Fibroblast of lung (primary cell): ENCODE measurements around the gene BFSP2. TPM values are rescaled to one million over a fixed set of nuclear protein-coding genes. Genes with fewer than 3 reads are reported as not detected.

Experiments
- DNase-seq, 2 donors: peaks; one replicate each; pipeline versions ENCODE4 v3.0.0 to v3.0.0-alpha.2; 2010; ENCODE audit warnings: low read depth in 2 of 2
- H2AFZ ChIP-seq: 2 replicates; pipeline ENCODE4 v1.5.1; 2012; ENCODE audit warnings: low read length, control low read depth, inconsistent platforms
- H3K27ac ChIP-seq: 2 replicates; pipeline ENCODE4 v1.5.1; 2011; ENCODE audit warnings: low read length, control low read depth; ENCODE audit not compliant: insufficient read depth
- H3K27me3 ChIP-seq: 2 replicates; pipeline ENCODE4 v1.5.1; 2011; ENCODE audit warnings: mild to moderate bottlenecking, low read length; ENCODE audit not compliant: control insufficient read depth, insufficient read depth
- H3K36me3 ChIP-seq: 2 replicates; pipeline ENCODE4 v1.5.1; 2011; ENCODE audit warnings: low read length; ENCODE audit not compliant: control insufficient read depth, insufficient read depth
- H3K4me1 ChIP-seq: 2 replicates; pipeline ENCODE4 v1.5.1; 2011; ENCODE audit warnings: low read length; ENCODE audit not compliant: control insufficient read depth, insufficient read depth; ENCODE audit errors: extremely low read depth
- H3K4me2 ChIP-seq: 2 replicates; pipeline ENCODE4 v1.5.1; 2011; ENCODE audit warnings: low read length, control low read depth; ENCODE audit not compliant: insufficient read depth; ENCODE audit errors: extremely low read depth
- H3K4me3 ChIP-seq, 4 experiments: fragments of 200-600 bp in 1 of 4; sonication (generic) in 1 of 4; replicated peaks in 1 of 4; 2 replicates each; pipeline ENCODE4 v1.5.1; 2011 to 2016; ENCODE audit warnings: low read length in 4 of 4, low read depth in 3 of 4, mild to moderate bottlenecking in 3 of 4, control low read depth in 2 of 4, inconsistent platforms in 1 of 4, mixed read lengths in 1 of 4; ENCODE audit not compliant: insufficient read depth in 1 of 4; ENCODE audit errors: control extremely low read depth in 1 of 4
- H3K79me2 ChIP-seq: 2 replicates; pipeline ENCODE4 v1.5.1; 2012; ENCODE audit warnings: mild to moderate bottlenecking, low read length, inconsistent platforms; ENCODE audit not compliant: control insufficient read depth, insufficient read depth
- H3K9ac ChIP-seq: 2 replicates; pipeline ENCODE4 v1.5.1; 2011; ENCODE audit warnings: mild to moderate bottlenecking, low read length, control low read depth; ENCODE audit not compliant: insufficient read depth
- H3K9me3 ChIP-seq: 2 replicates; pipeline ENCODE4 v1.5.1; 2012; ENCODE audit warnings: low read depth, low read length; ENCODE audit not compliant: control insufficient read depth, insufficient read depth
- H4K20me1 ChIP-seq: 2 replicates; pipeline ENCODE4 v1.5.1; 2011; ENCODE audit warnings: low read length; ENCODE audit not compliant: control insufficient read depth, insufficient read depth; ENCODE audit errors: extremely low read depth
- EZH2 ChIP-seq: IDR thresholded peaks from 2 replicates; pipeline ENCODE4 v1.5.1; 2012; ENCODE audit warnings: low read length, control low read depth, mild to moderate bottlenecking; ENCODE audit errors: missing control alignments
- polyA plus RNA-seq, 2 donors: library from polyadenylated mRNA; depleted of rRNA in 1 of 2; stranded (reverse) in 1 of 2; unstranded in 1 of 2; fragments of >200 nt; gene quantifications; 2 replicates each; pipeline ENCODE4 v1.2.1, GENCODE V29; 2011 to 2012; ENCODE audit warnings: missing spikeins in 1 of 2
- total RNA-seq: library from RNA; depleted of rRNA; stranded (reverse); fragments of >200 nt; gene quantifications from 2 replicates; pipeline ENCODE4 v1.2.1, GENCODE V29; 2014
- TF ChIP-seq, protein P1 (sequence below), 2 donors: IDR thresholded peaks in 1 of 2; conservative IDR thresholded peaks in 1 of 2; 1 replicate in 1 of 2; 2 replicates in 1 of 2; pipeline ENCODE4 v1.5.1; 2011 to 2012; ENCODE audit warnings: low read length in 2 of 2, control low read depth in 1 of 2, inconsistent platforms in 1 of 2, low read depth in 1 of 2, mild to moderate bottlenecking in 1 of 2

BFSP2 gene
- total and polyA plus RNA-seq, 2 donors (not counting 1 experiment from before 2014, with no cell fraction given): not detected

DNA sequence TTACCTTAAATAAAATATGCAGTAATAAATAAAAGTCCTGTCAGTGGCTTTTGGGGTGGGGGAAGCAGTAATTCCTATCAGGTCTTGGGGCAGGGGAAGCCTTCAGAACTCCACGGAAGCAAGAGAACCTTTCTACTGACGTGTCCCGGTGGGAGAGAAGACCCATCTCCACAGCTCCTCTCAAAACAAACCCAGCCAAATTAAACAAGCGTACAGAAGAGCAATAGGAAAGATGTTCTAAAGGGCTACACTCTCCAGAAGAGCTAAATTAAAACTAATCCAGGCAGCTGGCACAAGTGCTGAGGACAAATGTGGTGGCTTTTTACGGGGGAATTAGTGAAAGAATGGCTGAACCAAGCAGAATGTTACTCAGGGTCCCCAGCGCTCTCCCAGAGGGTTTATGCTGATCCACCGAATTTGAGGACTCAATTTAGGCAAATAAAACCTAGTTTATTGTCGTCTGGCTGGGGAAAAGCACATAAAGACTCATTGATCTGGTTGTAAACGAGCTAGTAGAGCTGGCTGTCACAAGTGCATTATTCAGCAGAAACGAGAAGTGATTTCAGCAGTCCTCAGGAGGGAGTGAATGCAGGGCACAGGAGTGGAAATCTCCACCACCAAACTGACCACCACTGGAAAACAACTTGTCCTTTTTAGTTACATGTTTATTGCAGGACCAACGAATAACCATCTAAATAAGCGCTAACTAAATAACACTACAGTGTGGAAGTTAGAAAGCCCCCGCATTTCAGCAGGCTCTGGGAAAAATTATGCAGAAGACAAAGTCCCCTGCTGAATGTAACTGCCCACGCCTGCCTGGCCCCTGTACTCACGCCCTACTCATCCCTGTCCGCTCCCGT is 13.5 kb downstream of the BFSP2 start:
- peak overlapping the region; percentile 90 for H3K4me2 ChIP-seq
- H3K79me2 ChIP-seq: no peaks in the 10 kb centered on the region
- DNase-seq: peak in 1 of 2 donors; percentile 61
- H3K27ac ChIP-seq: peak overlapping the region; percentile 55
- TF ChIP-seq, protein P1, sequence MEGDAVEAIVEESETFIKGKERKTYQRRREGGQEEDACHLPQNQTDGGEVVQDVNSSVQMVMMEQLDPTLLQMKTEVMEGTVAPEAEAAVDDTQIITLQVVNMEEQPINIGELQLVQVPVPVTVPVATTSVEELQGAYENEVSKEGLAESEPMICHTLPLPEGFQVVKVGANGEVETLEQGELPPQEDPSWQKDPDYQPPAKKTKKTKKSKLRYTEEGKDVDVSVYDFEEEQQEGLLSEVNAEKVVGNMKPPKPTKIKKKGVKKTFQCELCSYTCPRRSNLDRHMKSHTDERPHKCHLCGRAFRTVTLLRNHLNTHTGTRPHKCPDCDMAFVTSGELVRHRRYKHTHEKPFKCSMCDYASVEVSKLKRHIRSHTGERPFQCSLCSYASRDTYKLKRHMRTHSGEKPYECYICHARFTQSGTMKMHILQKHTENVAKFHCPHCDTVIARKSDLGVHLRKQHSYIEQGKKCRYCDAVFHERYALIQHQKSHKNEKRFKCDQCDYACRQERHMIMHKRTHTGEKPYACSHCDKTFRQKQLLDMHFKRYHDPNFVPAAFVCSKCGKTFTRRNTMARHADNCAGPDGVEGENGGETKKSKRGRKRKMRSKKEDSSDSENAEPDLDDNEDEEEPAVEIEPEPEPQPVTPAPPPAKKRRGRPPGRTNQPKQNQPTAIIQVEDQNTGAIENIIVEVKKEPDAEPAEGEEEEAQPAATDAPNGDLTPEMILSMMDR (conservative IDR thresholded peaks at IDR 0.05 in 1 of 2, IDR thresholded peaks at IDR 0.05 in 1 of 2; ENCODE audit: low read depth in 1 of 2, low read length in 2 of 2): no peak
- no peak for TF ChIP-seq EZH2
- peak overlapping the region in 2 of 4 experiments; percentile 18 to 50 for H3K4me3 ChIP-seq
- no peaks in the 10 kb centered on the region for H4K20me1 ChIP-seq
- H3K36me3 ChIP-seq: no peaks in the 10 kb centered on the region
- no peaks in the 10 kb centered on the region for H3K9me3 ChIP-seq
- peaks cover 6% of the 10 kb centered on the region for H3K4me1 ChIP-seq
- H3K9ac ChIP-seq: no peak overlapping the region
- no peaks in the 10 kb centered on the region for H3K27me3 ChIP-seq
- H2AFZ ChIP-seq: peak overlapping the region; percentile 81

DNA sequence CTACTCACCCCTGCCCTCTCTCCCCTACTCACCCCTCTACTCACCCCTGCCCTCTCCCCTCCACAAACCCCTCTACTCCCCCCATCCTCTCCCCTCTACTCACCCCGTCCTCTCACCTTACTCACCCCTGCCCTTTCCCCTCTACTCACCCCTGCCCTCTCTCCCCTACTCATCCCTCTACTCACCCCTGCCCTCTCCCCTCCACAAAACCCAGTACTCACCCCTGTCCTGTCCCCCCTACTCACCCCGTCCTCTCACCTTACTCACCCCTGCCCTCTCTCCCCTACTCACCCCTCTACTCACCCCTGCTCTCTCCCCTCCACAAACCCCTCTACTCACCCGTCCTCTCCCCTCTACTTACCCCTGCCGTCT is 14.2 kb downstream of the BFSP2 start:
- H4K20me1 ChIP-seq: no peaks in the 10 kb centered on the region
- no peaks in the 10 kb centered on the region for H3K36me3 ChIP-seq
- peaks cover under 1% of the 10 kb centered on the region for H3K4me1 ChIP-seq
- H3K79me2 ChIP-seq: no peaks in the 10 kb centered on the region
- DNase-seq: no peak
- H3K4me2 ChIP-seq: no peak overlapping the region
- H3K27ac ChIP-seq: no peak overlapping the region
- no peaks in the 10 kb centered on the region for H3K9me3 ChIP-seq
- no peaks in the 10 kb centered on the region for H3K27me3 ChIP-seq
- H2AFZ ChIP-seq: no peak overlapping the region
- H3K4me3 ChIP-seq: no peak overlapping the region
- no peak overlapping the region for H3K9ac ChIP-seq
- TF ChIP-seq, protein P1 (conservative IDR thresholded peaks at IDR 0.05 in 1 of 2, IDR thresholded peaks at IDR 0.05 in 1 of 2; ENCODE audit: low read depth in 1 of 2, low read length in 2 of 2): no peak
- TF ChIP-seq EZH2: no peak

DNA sequence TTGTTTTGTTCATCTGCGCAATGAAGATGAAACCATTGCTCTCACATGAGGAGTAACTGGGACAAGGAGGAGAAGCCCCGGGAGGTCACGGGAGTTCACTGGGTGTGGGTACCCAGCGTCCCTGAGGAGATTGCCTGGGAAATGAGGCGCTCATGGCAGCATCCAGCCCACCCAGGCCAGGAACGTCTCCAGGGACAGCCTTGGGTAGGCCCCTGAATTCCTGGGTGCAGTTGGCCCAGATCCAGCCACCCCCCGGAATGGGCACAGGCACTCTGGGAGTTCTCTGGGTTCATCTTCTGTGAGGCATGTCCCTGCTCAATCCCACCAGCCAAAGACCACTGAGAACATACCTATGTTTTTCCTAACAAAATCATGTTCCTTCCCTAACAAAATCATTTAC is 18.5 kb downstream of the BFSP2 start:
- H3K27me3 ChIP-seq: no peaks in the 10 kb centered on the region
- no peak for DNase-seq
- no peak overlapping the region for H2AFZ ChIP-seq
- H3K36me3 ChIP-seq: no peaks in the 10 kb centered on the region
- no peak overlapping the region for H3K9ac ChIP-seq
- H3K4me3 ChIP-seq: no peak overlapping the region
- H3K4me2 ChIP-seq: no peak overlapping the region
- TF ChIP-seq, protein P1 (conservative IDR thresholded peaks at IDR 0.05 in 1 of 2, IDR thresholded peaks at IDR 0.05 in 1 of 2; ENCODE audit: low read depth in 1 of 2, low read length in 2 of 2): no peak
- no peak for TF ChIP-seq EZH2
- H3K4me1 ChIP-seq: no peaks in the 10 kb centered on the region
- no peaks in the 10 kb centered on the region for H3K79me2 ChIP-seq
- H3K27ac ChIP-seq: no peak overlapping the region
- H3K9me3 ChIP-seq: no peaks in the 10 kb centered on the region
- H4K20me1 ChIP-seq: no peaks in the 10 kb centered on the region
